C4-2B (cell line): ENCODE data around the gene INPP5J.

ENCODE experiments used
- H3K27ac ChIP-seq: fragments of 450-650 bp; 2 replicates; pipeline ENCODE4 v1.5.1; 2017
- CTCF ChIP-seq: fragments of 450-650 bp; conservative IDR thresholded peaks from 2 replicates; pipeline ENCODE4 v1.5.1; 2017; ENCODE audit warnings: mild to moderate bottlenecking
- ZFX ChIP-seq: fragments of 450-650 bp; IDR thresholded peaks from 2 replicates; pipeline ENCODE4 v1.6.1; 2017

The INPP5J gene

GRCh38 chr22:31080848-31081649, 41.7 kb upstream of the INPP5J start, which contains the start of gene SMTN:
Gene SMTN (plus strand): TSS chr22:31081318. CDS start chr22:31083259, 1,941 bp downstream.
- TF ChIP-seq ZFX (no peak), CTCF (no peak)
- peak within 1 kb of the TSS; percentile 84 for H3K27ac ChIP-seq

GRCh38 chr22:31081963-31082605, 40.7 kb upstream of the INPP5J start:
- no peak for TF ChIP-seq ZFX
- H3K27ac ChIP-seq = peak overlapping the region; percentile 84

- peak overlapping the region; percentile 84 for H3K27ac ChIP-seq
- TF ChIP-seq ZFX = no peak
- peak; percentile 59 for TF ChIP-seq CTCF
Observed at GRCh38 chr22:31082606-31083376, 40.0 kb upstream of the INPP5J start.

GRCh38 chr22:31083377-31083768, 39.4 kb upstream of the INPP5J start:
- H3K27ac ChIP-seq = no peak overlapping the region
- TF ChIP-seq CTCF (no peak), ZFX (no peak)

- H3K27ac ChIP-seq = no peak overlapping the region
- TF ChIP-seq CTCF = no peak
- TF ChIP-seq ZFX = no peak
Observed at GRCh38 chr22:31083923-31084810, 38.6 kb upstream of the INPP5J start.

GRCh38 chr22:31084811-31085492, 37.8 kb upstream of the INPP5J start:
- no peak; the same call in 1 of the 2 replicates for TF ChIP-seq CTCF
- TF ChIP-seq ZFX = no peak
- no peak overlapping the region for H3K27ac ChIP-seq

- TF ChIP-seq ZFX (no peak), CTCF (no peak)
- no peak overlapping the region for H3K27ac ChIP-seq
Observed at GRCh38 chr22:31085493-31085824, 37.3 kb upstream of the INPP5J start.
